Activated T-cell treated with anti-CD3 and anti-CD28 coated beads, Interleukin-2, amount 50 U/mL, for 72 hours (primary cell): ENCODE measurements around the gene POU3F4. TPM values are rescaled to one million over a fixed set of nuclear protein-coding genes. Genes with fewer than 3 reads are reported as not detected.
A peak's percentile ranks its signal among the peaks of the same experiment; 100 is the strongest.

ENCODE experiments used
- ATAC-seq, 2 donors: fragments of 150-1000 bp; cut with Tn5 transposase; replicated peaks in 1 of 2; 2 replicates each; pipeline ENCODE4 v1.10.0; 2021; ENCODE audit warnings: moderate library complexity in 2 of 2, mild to moderate bottlenecking in 1 of 2
- DNase-seq, 2 donors: peaks; one replicate each; pipeline ENCODE4 v3.0.0; 2021 to 2022; ENCODE audit warnings: mixed read lengths in 1 of 2
- H3K27ac Mint-ChIP-seq: one replicate; pipeline ENCODE4 v1.8.0; 2022; ENCODE audit warnings: mild to moderate bottlenecking, moderate library complexity, mixed read lengths
- H3K27me3 Mint-ChIP-seq: one replicate; pipeline ENCODE4 v1.8.0; 2022; ENCODE audit warnings: low read depth, mixed read lengths
- H3K36me3 Mint-ChIP-seq, 2 donors: one replicate each; pipeline ENCODE4 v1.8.0; 2022; ENCODE audit warnings: mixed read lengths in 2 of 2, mild to moderate bottlenecking in 1 of 2; ENCODE audit not compliant: insufficient read depth in 2 of 2
- H3K4me1 Mint-ChIP-seq: one replicate; pipeline ENCODE4 v1.8.0; 2022; ENCODE audit warnings: low read depth, mixed read lengths
- H3K4me3 Mint-ChIP-seq, 2 donors: one replicate each; pipeline ENCODE4 v1.8.0; 2022; ENCODE audit warnings: mild to moderate bottlenecking in 2 of 2, mixed read lengths in 2 of 2, moderate library complexity in 2 of 2
- H3K9me3 Mint-ChIP-seq, 2 donors: one replicate each; pipeline ENCODE4 v1.8.0; 2022; ENCODE audit warnings: mixed read lengths in 2 of 2
- total RNA-seq, 2 donors: library from RNA; stranded (reverse); gene quantifications; one replicate each; pipeline ENCODE4 v1.2.3, GENCODE V29; 2022

Gene POU3F4
- not detected for total RNA-seq

- Mint-ChIP-seq H3K4me1 (peaks cover 8% of the 10 kb centered on the region), H3K27me3 (peaks cover 92% of the 10 kb centered on the region), H3K4me3 (peak within 1 kb of the TSS; percentile 24 to 88), H3K27ac (no peak within 1 kb of the TSS), H3K36me3 (peaks cover 2 to 5% of the 10 kb centered on the region in 2 donors), H3K9me3 (no peaks in the 10 kb centered on the region)
- DNase-seq = no peak
- no peak for ATAC-seq
Measured at GRCh38 chrX:83508006-83508405, at the start of gene POU3F4. Gene POU3F4, plus strand, starts transcription at chrX:83508290. Its CDS starts 35 bp downstream, at chrX:83508325.

DNA sequence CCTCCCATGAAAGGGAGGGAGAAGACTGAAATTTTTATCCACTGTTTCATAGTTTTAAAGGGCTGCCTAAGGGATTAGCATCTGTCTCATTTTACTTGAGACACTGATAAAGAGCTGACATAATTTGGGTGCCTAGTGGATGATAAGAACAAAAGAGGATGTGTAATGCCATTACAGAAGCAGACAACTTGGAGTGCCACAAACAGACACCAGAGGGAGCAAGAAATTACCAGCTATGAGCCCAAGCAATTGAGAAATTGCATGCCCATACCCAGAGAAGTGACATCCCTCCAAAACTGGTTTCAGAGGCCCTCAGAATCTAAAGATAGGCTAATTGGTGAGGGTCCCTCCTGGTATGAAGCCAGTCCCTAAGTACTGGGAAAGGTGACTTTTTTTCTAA is 38.5 kb upstream of the POU3F4 start:
- peak; percentile 1 to 14 for DNase-seq
- Mint-ChIP-seq H3K4me1 (no peaks in the 10 kb centered on the region), H3K9me3 (peaks cover 0 to 2% of the 10 kb centered on the region in 2 donors), H3K27ac (no peak overlapping the region), H3K4me3 (no peak overlapping the region), H3K27me3 (peaks cover 26% of the 10 kb centered on the region), H3K36me3 (peaks cover 0 to 1% of the 10 kb centered on the region in 2 donors)
- ATAC-seq = no peak

- Mint-ChIP-seq H3K27ac (no peak overlapping the region), H3K4me1 (no peaks in the 10 kb centered on the region), H3K9me3 (no peaks in the 10 kb centered on the region), H3K27me3 (peaks cover 10% of the 10 kb centered on the region), H3K4me3 (no peak overlapping the region), H3K36me3 (no peaks in the 10 kb centered on the region)
- no peak for DNase-seq
- no peak for ATAC-seq
Measured at GRCh38 chrX:83495898-83496297, 12.2 kb upstream of the POU3F4 start.

GRCh38 chrX:83501003-83501402 is 7.1 kb upstream of the POU3F4 start:
- ATAC-seq (no peak), DNase-seq (no peak)
- H3K27ac Mint-ChIP-seq = no peak overlapping the region
- no peaks in the 10 kb centered on the region for H3K9me3 Mint-ChIP-seq
- H3K4me3 Mint-ChIP-seq = no peak overlapping the region
- peaks cover 57% of the 10 kb centered on the region for H3K27me3 Mint-ChIP-seq
- no peaks in the 10 kb centered on the region for H3K4me1 Mint-ChIP-seq
- H3K36me3 Mint-ChIP-seq = no peaks in the 10 kb centered on the region

DNA sequence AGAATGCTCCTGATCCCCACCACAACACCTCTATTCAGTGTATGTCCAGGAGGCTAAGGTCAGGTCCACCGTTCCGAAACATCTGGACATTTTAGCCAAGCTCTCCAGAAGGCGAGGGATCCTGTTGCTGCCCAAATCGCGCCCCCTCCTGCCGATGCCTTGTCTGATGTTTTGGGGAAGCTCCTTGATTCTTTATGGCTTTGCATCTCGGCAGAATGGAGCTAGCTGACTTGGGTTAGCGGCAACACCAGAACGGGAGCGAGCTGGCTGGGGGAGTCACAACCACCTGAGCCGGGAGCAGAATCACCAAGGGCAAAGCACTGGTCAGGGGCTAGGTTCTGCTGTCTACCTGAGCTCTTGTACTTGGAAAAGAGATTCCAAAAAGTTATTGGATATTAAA is 6.6 kb upstream of the POU3F4 start:
- no peak for ATAC-seq
- DNase-seq = no peak
- H3K4me1 Mint-ChIP-seq = no peaks in the 10 kb centered on the region
- H3K9me3 Mint-ChIP-seq = no peaks in the 10 kb centered on the region
- H3K27ac Mint-ChIP-seq = no peak overlapping the region
- no peaks in the 10 kb centered on the region for H3K36me3 Mint-ChIP-seq
- H3K27me3 Mint-ChIP-seq = peaks cover 63% of the 10 kb centered on the region
- no peak overlapping the region for H3K4me3 Mint-ChIP-seq

- Mint-ChIP-seq H3K36me3 (peaks cover 2 to 5% of the 10 kb centered on the region in 2 donors), H3K4me3 (no peak overlapping the region), H3K27me3 (peaks cover 96% of the 10 kb centered on the region), H3K4me1 (peaks cover 8% of the 10 kb centered on the region), H3K9me3 (no peaks in the 10 kb centered on the region), H3K27ac (no peak overlapping the region)
- no peak for DNase-seq
- ATAC-seq = no peak
Measured at GRCh38 chrX:83504721-83505479, 3.2 kb upstream of the POU3F4 start.

DNA sequence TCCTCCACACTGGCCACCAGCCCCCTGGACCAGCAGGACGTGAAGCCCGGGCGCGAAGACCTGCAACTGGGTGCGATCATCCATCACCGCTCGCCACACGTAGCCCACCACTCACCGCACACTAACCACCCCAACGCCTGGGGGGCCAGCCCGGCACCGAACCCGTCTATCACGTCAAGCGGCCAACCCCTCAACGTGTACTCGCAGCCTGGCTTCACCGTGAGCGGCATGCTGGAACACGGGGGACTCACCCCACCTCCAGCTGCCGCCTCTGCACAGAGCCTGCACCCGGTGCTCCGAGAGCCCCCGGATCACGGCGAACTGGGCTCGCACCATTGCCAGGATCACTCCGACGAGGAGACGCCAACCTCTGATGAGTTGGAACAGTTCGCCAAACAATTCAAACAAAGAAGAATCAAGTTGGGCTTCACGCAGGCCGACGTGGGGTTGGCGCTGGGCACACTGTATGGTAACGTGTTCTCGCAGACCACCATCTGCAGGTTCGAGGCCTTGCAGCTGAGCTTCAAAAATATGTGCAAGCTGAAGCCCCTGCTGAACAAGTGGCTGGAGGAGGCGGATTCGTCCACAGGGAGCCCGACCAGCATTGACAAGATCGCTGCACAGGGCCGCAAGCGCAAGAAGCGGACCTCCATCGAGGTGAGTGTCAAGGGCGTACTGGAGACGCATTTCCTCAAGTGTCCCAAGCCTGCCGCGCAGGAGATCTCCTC is 600 bp downstream of the POU3F4 start:
- H3K27me3 Mint-ChIP-seq = peaks cover 89% of the 10 kb centered on the region
- H3K4me3 Mint-ChIP-seq = peak overlapping the region; percentile 24 to 88
- peaks cover 2 to 5% of the 10 kb centered on the region in 2 donors for H3K36me3 Mint-ChIP-seq
- peaks cover 8% of the 10 kb centered on the region for H3K4me1 Mint-ChIP-seq
- H3K27ac Mint-ChIP-seq = no peak overlapping the region
- ATAC-seq = no peak
- DNase-seq = no peak
- H3K9me3 Mint-ChIP-seq = no peaks in the 10 kb centered on the region

DNA sequence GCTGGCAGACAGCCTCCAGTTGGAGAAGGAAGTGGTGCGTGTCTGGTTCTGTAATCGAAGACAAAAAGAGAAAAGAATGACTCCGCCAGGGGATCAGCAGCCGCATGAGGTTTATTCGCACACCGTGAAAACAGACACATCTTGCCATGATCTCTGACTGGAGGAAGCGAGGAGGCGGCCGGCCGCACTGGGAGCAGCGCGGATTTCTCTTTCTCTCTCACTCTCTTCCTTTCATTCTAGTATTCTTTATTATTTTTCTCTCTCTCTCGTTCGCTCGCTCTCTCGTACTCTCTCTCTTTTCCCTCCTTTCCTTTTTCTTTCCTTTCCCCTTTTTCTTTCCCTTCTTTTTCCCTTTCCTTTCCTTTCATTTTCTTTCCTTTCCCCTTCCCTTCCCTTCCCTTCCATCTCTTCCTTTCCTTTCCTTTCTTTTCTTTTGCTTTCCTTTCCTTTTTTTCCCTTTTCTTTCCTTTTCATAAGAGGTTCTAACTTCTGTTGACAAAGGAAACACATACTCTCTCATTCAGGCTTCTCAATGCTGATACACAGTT is 1.2 kb downstream of the POU3F4 start:
- DNase-seq (no peak), ATAC-seq (no peak)
- H3K27me3 Mint-ChIP-seq = peaks cover 89% of the 10 kb centered on the region
- no peak overlapping the region for H3K27ac Mint-ChIP-seq
- H3K4me3 Mint-ChIP-seq = peak overlapping the region; percentile 24 to 88
- no peaks in the 10 kb centered on the region for H3K9me3 Mint-ChIP-seq
- peaks cover 2 to 5% of the 10 kb centered on the region in 2 donors for H3K36me3 Mint-ChIP-seq
- H3K4me1 Mint-ChIP-seq = peaks cover 8% of the 10 kb centered on the region

DNA sequence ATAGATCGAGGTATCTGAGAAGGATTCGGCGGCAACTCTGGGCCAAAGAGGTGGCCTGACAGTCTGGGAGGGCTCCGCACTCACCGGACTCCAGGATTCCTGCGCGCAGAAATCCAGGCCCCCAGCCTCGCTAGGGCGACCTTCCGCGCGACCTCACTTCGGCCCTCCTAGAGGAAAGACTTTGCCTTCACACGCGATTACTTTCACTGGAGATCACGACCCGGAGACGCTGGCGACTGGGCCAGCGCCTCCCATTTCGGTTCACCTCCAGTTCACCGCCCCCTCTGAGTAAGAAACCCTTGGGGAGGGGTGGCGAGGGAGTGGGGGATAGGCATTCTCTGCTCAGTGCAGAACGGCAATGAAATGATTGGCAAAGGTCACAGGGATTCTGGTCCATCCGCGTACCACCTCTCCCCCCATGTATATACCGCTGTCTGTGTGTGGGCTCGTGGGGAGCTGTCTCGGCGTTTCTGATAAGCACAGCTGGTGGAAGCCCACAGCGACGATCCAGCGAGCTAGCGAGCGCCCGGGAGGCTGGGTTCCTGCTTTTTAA is 2.5 kb downstream of the POU3F4 start:
- H3K4me1 Mint-ChIP-seq = peaks cover 8% of the 10 kb centered on the region

GRCh38 chrX:83511208-83511607 is 3.1 kb downstream of the POU3F4 start:
- Mint-ChIP-seq H3K9me3 (no peaks in the 10 kb centered on the region), H3K27ac (no peak overlapping the region), H3K4me1 (peaks cover 8% of the 10 kb centered on the region), H3K36me3 (peaks cover 2 to 5% of the 10 kb centered on the region in 2 donors), H3K4me3 (peak overlapping the region in 1 of 2 donors; percentile 31), H3K27me3 (peaks cover 81% of the 10 kb centered on the region)
- ATAC-seq = no peak
- no peak for DNase-seq

More for the DNA sequence above, 2.5 kb downstream of the POU3F4 start:
- Mint-ChIP-seq H3K36me3 (peaks cover 2 to 5% of the 10 kb centered on the region in 2 donors), H3K27me3 (peaks cover 85% of the 10 kb centered on the region), H3K4me3 (no peak overlapping the region), H3K9me3 (no peaks in the 10 kb centered on the region), H3K27ac (no peak overlapping the region)
- no peak for DNase-seq
- no peak for ATAC-seq

DNA sequence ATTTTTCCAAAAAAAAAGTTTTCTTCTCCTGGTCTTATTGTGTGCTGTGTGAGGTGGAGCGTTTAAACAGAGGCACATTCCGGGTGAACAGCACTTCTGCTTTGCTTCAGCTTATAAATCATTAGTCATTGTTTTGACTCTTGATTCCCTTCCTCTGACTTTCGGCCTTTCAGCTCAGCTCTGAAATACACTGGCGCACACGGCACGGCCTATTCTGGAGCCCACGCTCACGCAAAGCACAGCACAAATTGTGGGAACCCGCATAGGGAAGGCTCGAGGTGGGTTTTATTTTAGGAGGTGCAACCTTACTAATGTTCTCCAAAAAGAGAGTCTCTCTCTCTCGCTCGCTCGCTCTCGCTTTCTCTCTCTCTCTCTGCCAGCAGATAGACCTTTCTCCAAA is 4.0 kb downstream of the POU3F4 start:
- Mint-ChIP-seq H3K36me3 (peaks cover 2 to 5% of the 10 kb centered on the region in 2 donors), H3K27me3 (peaks cover 72% of the 10 kb centered on the region), H3K4me1 (peaks cover 8% of the 10 kb centered on the region), H3K9me3 (no peaks in the 10 kb centered on the region), H3K27ac (no peak overlapping the region), H3K4me3 (no peak overlapping the region)
- DNase-seq = no peak
- no peak for ATAC-seq

DNA sequence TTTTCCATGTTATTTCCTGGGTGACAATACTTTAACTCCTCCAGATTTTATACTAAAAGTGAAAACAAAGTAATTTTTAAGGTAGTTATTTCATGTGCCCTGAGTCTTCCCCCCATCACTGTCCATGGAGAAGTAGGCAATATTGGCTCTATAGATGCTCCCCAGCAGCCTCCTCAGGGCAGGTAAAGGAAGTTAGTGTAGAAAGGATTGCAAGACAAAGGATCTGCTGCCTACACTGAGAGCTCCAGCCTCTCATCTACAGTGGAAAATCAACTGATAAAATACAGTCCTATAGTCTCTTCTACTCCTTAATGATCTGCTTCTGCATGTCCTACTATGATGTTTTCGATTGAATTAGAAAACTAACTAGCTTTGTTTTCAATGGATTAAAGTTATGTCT is 8.5 kb downstream of the POU3F4 start:
- ATAC-seq (no peak), DNase-seq (no peak)
- peaks cover 44% of the 10 kb centered on the region for H3K27me3 Mint-ChIP-seq
- no peaks in the 10 kb centered on the region for H3K36me3 Mint-ChIP-seq
- no peak overlapping the region for H3K4me3 Mint-ChIP-seq
- H3K4me1 Mint-ChIP-seq = no peaks in the 10 kb centered on the region
- H3K27ac Mint-ChIP-seq = no peak overlapping the region
- H3K9me3 Mint-ChIP-seq = no peaks in the 10 kb centered on the region

- H3K27ac Mint-ChIP-seq = no peak overlapping the region
- H3K4me3 Mint-ChIP-seq = no peak overlapping the region
- no peaks in the 10 kb centered on the region for H3K36me3 Mint-ChIP-seq
Measured at GRCh38 chrX:83521905-83522304, 13.8 kb downstream of the POU3F4 start.

More at GRCh38 chrX:83521905-83522304, 13.8 kb downstream of the POU3F4 start:
- Mint-ChIP-seq H3K27me3 (peaks cover 13% of the 10 kb centered on the region), H3K4me1 (no peaks in the 10 kb centered on the region), H3K9me3 (no peaks in the 10 kb centered on the region)
- DNase-seq = no peak
- no peak for ATAC-seq
